Spleen (tissue), 7 donors: Measurements from ENCODE around the gene LDAH.

Experiments
- POLR2A ChIP-seq, 3 donors: fragments of 450-650 bp; IDR thresholded peaks; one replicate each; pipeline ENCODE4 v1.5.1; 2017; ENCODE audit warnings: antibody characterized with exemption in 3 of 3, mild to moderate bottlenecking in 1 of 3
- POLR2AphosphoS5 ChIP-seq, 3 donors: sonication (generic); formaldehyde crosslinking; IDR thresholded peaks; one replicate each; pipeline ENCODE4 v1.5.1; 2017; ENCODE audit warnings: antibody characterized with exemption in 3 of 3
- TF ChIP-seq, protein P1 (sequence below), 11 experiments: fragments of 200-600 bp in 7 of 11; fragments of 450-650 bp in 4 of 11; sonication (generic) in 4 of 11; IDR thresholded peaks in 8 of 11; conservative IDR thresholded peaks in 3 of 11; 1 replicate in 7 of 11; 2 replicates in 4 of 11; pipeline versions ENCODE4 v1.4.0 to v1.8.0; 2016 to 2021; ENCODE audit warnings: antibody characterized with exemption in 11 of 11, inconsistent platforms in 4 of 11, mild to moderate bottlenecking in 1 of 11
- donor health status: DM: no; HTN: no; CAD: no; lungs with moderate emphysema.
- donor health status: DM: no; HTN: no; CAD: no.
- donor health status: DM: no; HTN: no; CAD: no.

- TF ChIP-seq POLR2A (IDR thresholded peaks at IDR 0.05) (no peak), POLR2AphosphoS5 (IDR thresholded peaks at IDR 0.05) (no peak)
- TF ChIP-seq, protein P1, sequence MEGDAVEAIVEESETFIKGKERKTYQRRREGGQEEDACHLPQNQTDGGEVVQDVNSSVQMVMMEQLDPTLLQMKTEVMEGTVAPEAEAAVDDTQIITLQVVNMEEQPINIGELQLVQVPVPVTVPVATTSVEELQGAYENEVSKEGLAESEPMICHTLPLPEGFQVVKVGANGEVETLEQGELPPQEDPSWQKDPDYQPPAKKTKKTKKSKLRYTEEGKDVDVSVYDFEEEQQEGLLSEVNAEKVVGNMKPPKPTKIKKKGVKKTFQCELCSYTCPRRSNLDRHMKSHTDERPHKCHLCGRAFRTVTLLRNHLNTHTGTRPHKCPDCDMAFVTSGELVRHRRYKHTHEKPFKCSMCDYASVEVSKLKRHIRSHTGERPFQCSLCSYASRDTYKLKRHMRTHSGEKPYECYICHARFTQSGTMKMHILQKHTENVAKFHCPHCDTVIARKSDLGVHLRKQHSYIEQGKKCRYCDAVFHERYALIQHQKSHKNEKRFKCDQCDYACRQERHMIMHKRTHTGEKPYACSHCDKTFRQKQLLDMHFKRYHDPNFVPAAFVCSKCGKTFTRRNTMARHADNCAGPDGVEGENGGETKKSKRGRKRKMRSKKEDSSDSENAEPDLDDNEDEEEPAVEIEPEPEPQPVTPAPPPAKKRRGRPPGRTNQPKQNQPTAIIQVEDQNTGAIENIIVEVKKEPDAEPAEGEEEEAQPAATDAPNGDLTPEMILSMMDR (IDR thresholded peaks at IDR 0.05 in 8 of 11, conservative IDR thresholded peaks at IDR 0.05 in 3 of 11), result no peak
Measured at GRCh38 chr2:20664071-20664390, 158.9 kb downstream of the LDAH start.
